GM12875 (cell line): ENCODE measurements around the gene SPIN2B.
"Not testable (repeated sequence)": the region's sequence is repeated elsewhere in the genome, so short reads cannot be mapped to it uniquely, and the experiment has no call there.

Experiments used
- H3K4me3 ChIP-seq: one replicate; pipeline ENCODE4 v1.5.1; 2011; ENCODE audit warnings: low read depth, low read length, control low read depth
- TF ChIP-seq, protein P1 (sequence below): IDR thresholded peaks from 2 replicates; pipeline ENCODE4 v1.5.1; 2011; ENCODE audit warnings: low read depth, mild to moderate bottlenecking, control low read depth, inconsistent platforms, low read length, moderate library complexity, borderline replicate concordance; ENCODE audit not compliant: insufficient read depth

The SPIN2B gene

GRCh38 chrX:57135287-57135686 is 13.9 kb upstream of the SPIN2B start:
- TF ChIP-seq, protein P1, sequence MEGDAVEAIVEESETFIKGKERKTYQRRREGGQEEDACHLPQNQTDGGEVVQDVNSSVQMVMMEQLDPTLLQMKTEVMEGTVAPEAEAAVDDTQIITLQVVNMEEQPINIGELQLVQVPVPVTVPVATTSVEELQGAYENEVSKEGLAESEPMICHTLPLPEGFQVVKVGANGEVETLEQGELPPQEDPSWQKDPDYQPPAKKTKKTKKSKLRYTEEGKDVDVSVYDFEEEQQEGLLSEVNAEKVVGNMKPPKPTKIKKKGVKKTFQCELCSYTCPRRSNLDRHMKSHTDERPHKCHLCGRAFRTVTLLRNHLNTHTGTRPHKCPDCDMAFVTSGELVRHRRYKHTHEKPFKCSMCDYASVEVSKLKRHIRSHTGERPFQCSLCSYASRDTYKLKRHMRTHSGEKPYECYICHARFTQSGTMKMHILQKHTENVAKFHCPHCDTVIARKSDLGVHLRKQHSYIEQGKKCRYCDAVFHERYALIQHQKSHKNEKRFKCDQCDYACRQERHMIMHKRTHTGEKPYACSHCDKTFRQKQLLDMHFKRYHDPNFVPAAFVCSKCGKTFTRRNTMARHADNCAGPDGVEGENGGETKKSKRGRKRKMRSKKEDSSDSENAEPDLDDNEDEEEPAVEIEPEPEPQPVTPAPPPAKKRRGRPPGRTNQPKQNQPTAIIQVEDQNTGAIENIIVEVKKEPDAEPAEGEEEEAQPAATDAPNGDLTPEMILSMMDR, result no peak
- no peak overlapping the region for H3K4me3 ChIP-seq

DNA sequence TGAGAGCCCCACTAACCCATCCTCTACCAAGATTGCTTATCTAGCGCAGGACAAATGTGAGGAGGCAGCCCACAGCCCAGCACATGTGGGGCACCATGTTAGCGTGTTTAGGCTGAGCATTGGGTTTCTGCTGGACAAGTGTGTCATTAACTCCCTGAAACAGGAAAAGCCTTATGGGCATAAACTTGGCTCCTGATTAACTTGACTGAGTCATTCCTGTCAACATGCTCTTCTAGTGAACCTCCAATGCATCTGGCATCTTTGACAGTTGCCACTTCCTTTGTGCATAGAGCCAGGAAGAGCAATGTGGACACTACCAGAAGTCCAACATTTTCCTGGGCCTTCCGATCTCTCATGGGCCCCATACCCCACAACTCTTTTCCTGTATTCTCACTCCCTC is 13.4 kb upstream of the SPIN2B start:
- TF ChIP-seq, protein P1, result no peak
- no peak overlapping the region for H3K4me3 ChIP-seq

GRCh38 chrX:57133706-57134105 is 12.4 kb upstream of the SPIN2B start:
- no peak overlapping the region for H3K4me3 ChIP-seq

GRCh38 chrX:57133284-57133683 is 11.9 kb upstream of the SPIN2B start:
- not testable (repeated sequence) for H3K4me3 ChIP-seq

More at GRCh38 chrX:57133706-57134105, 12.4 kb upstream of the SPIN2B start:
- TF ChIP-seq, protein P1, result no peak

- TF ChIP-seq, protein P1, result no peak
- H3K4me3 ChIP-seq, result no peak overlapping the region
Measured at GRCh38 chrX:57132046-57132445, 10.7 kb upstream of the SPIN2B start.

DNA sequence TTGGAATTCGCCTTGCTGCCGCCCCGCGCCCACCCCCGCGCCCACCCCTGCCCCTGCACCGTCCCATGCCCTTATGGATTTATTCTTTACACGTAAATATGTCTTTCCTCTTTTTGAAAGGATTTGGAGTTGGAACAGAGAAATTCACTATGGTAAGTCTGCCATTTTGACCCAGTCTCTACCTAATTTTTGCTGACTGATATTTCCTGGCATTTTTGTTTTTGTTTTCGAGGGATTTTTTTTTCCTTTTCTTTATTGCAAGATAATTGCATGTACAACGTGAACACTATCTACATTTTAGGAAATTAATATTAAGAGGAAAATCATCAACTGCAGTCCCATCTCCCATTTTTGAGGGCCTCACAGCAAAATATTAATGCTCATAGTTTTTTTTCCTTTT is 468 bp upstream of the SPIN2B start:
- TF ChIP-seq, protein P1, result no peak

DNA sequence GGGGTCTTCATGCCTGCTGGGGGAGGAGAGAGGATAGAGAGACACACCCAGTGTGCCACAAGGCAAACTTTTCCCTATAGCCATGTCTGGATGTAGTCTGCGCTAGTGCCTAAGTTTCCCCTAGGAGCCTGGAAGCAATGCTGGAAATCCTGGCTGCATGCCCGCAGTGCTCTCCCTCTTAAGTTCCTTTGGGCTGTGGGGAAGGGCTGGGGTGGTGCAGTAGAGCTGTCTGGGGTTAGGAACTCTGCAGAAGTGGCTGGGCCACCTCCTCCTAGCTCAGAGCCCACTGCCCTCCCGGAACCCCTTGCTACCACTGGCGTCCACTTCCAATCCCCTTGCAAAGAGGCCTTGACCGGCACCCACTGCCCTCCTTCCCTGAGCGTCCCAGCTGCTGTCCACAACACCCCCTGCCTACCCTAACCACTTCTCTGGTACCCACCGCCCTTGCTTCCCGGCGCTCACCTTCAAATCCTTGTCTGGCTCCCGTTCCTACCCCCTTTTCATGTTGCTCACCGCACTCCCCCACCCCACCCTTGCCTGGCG is 658 bp downstream of the SPIN2B start:
- peak overlapping the region; percentile 64 for H3K4me3 ChIP-seq

More for the DNA sequence above, 468 bp upstream of the SPIN2B start:
- H3K4me3 ChIP-seq, result peak overlapping the region; percentile 39

GRCh38 chrX:57119416-57119815 is 1.9 kb downstream of the SPIN2B start:
- TF ChIP-seq, protein P1, result no peak

DNA sequence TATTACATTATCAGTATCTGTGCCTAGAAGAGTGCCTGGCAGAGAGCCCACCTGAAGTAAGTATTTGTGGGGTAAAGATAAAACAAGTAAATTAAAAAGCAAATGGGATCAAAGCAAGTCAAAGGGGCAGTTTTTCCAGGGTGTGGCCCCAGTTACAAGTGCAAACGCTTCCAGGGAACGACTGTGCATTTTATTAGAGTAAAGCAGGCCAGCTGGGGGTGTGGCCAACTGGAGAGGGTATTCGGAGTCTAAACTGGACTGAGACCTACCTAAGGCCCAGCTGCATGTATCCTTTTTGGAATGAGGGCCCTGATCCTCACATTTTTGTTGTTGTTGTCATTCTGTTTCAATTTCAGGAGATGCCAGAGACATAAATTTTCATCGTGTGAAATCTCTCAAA is 3.8 kb downstream of the SPIN2B start:
- H3K4me3 ChIP-seq, result not testable (repeated sequence)

More at GRCh38 chrX:57119416-57119815, 1.9 kb downstream of the SPIN2B start:
- H3K4me3 ChIP-seq, result no peak overlapping the region
